GM21526 (cell line): ENCODE data around the gene FHAD1.
"Not testable (repeated sequence)": the region's sequence is repeated elsewhere in the genome, so short reads cannot be mapped to it uniquely, and the experiment has no call there.

Experiments
- ATAC-seq: cut with Tn5 transposase; IDR thresholded peaks from one replicate; pipeline ENCODE4 v1.9.1; 2021; ENCODE audit warnings: moderate library complexity; ENCODE audit not compliant: unreplicated experiment, low FRiP score

The FHAD1 gene

DNA sequence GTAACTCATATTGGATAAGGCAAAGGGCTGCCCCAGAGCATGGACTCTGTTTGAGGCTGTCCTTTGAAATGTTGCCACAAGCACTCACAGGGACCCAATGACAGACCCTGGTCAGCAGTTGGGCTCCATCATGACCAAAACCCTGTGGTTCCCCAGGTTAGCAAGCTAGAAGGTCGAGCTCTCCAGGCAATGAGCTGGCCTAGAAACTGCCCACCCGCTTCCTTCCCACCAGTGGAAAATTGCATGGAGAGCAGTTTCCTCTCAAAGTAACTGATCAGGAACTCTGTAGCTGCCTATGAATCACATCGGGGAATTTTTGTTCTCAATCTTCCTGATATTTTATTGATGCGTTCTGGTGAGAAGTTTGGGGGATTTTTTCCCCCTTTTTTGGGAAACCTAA, 52.8 kb downstream of the FHAD1 start:
- ATAC-seq = no peak

DNA sequence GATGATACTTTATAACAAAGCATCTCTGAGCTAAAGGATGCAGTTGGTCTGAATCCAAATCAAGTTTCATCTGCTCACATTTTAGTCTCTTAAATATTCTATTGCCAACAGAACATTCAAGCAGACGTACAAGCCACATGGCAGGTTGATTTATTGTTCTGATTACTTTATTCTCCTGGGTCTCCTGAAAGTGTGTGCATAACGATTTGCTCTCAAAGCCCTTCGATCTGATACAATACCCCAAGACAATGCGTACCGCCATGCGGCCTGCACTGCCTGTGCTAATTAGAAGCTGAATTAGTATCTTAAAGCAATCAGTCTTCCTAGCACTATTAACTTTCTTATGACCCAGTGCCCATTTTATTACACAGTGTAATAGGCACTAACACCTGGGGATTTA, 56.9 kb downstream of the FHAD1 start:
- no peak for ATAC-seq

GRCh38 chr1:15304708-15305467, 57.9 kb downstream of the FHAD1 start:
- no peak for ATAC-seq

DNA sequence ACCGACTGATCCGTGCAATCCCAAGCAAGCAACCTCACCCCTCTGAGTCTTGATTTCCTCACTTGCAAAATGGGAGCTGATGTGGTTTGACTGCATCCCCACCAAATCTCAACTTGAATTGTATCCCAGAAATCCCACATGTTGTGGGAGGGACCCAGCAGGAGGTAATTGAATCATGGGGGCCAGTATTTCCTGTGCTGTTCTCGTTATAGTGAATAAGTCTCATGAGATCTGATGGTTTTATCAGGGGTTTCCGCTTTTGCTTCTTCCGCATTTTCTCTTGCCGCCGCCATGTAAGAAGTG, 58.4 kb downstream of the FHAD1 start:
- ATAC-seq = no peak

- ATAC-seq = not testable (repeated sequence)
Observed at GRCh38 chr1:15306352-15306751, 59.3 kb downstream of the FHAD1 start.

- ATAC-seq = no peak
Observed at GRCh38 chr1:15308135-15308534, 61.1 kb downstream of the FHAD1 start.

- no peak for ATAC-seq
Observed at GRCh38 chr1:15308621-15309027, 61.6 kb downstream of the FHAD1 start.

- ATAC-seq = no peak
Observed at GRCh38 chr1:15309687-15310086, 62.7 kb downstream of the FHAD1 start.

GRCh38 chr1:15310544-15310943, 63.5 kb downstream of the FHAD1 start:
- no peak for ATAC-seq

DNA sequence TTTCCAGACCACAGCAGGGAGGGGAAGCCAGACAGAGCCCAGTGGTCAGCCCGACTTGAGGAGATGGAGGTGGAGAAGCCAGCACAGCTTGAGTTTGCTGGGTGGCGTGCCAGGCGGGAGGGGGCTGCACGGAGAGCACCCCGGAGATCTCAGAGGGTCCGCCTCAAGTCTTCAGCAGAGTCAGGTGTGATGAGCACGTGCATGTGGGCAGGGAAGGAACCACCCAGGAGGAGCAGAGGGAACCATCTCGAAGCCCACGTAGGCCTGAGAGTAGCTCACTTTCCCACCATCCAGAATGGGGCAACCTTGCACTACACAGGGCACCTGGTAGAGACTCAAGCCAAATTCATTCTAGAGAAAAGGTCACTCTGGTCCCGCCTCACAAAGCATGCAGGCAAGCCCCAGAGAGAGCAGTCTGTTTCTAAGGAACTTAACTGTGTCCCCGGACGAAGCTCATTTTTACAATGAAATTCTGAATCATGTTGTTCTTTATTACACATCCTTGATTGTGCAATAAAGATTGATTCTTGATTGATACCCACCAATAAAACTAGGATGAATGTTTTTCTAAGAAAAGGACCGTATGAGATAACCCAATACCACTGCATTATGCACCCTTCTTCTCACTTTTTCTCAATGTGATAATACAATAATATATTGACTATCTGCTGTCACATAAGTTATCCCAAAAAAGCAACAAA, 64.2 kb downstream of the FHAD1 start:
- ATAC-seq = no peak

DNA sequence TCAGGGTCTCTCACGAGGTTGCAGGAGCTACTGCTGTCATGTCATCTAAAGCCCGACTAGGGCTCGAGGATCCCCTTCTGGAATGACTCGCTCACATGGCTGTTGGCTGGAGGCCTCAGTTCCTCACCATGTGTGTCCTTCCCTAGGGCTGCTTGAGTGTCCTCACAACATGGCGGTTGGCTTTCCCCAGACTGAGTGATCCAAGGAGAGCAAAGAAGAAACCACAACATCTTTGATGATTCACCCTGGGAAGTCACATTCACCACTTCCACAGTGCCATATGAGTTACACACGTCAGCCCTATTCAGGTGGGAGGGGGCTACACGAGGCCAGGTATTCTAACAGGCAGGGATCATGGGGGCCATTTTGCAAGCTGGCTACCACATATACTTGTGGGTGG, 64.9 kb downstream of the FHAD1 start:
- no peak for ATAC-seq

DNA sequence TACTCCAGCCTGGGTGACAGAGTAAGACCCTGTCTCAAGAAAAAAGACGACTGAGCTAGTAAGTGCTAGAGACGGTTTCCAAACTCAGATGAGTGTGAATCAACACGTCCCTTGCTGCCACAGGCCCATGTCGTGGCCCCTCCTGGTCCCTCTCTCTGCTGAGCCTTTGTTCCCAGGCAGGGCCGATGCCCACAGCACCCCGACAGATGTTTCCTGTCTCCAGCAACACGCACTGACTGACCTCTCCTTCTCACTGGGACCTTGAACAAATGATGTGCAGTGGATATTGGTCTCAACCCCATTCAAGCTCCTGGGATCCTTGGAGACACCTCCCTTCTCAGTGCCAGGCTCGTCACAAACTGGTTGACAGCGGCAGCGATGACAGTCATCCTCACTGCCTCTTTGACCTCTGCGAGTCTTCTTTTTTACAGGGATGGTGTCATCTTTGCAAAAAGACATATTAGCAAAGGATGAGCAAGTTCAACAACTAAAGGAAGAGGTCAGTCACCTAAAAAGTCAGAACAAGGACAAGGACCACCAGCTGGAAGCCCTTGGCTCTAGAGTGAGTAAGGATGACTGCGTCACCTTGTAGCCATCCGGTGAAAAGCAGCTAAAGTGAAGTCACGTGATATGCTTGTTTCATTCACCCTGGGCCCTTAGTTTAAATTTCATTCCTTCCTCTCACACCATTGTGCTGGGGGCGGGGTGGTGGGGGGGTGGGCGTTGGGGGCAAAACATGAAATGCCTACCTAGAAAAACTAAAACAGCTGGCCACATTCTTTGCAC, 65.8 kb downstream of the FHAD1 start:
- ATAC-seq = no peak

- no peak for ATAC-seq
Observed at GRCh38 chr1:15314328-15315281, 67.6 kb downstream of the FHAD1 start.

GRCh38 chr1:15315815-15316214, 68.8 kb downstream of the FHAD1 start:
- no peak for ATAC-seq

- no peak for ATAC-seq
Observed at GRCh38 chr1:15316510-15316909, 69.5 kb downstream of the FHAD1 start.

GRCh38 chr1:15320267-15320666, 73.2 kb downstream of the FHAD1 start:
- no peak for ATAC-seq

GRCh38 chr1:15321601-15322000, 74.6 kb downstream of the FHAD1 start:
- no peak for ATAC-seq

- ATAC-seq = no peak
Observed at GRCh38 chr1:15322648-15323350, 75.8 kb downstream of the FHAD1 start.

DNA sequence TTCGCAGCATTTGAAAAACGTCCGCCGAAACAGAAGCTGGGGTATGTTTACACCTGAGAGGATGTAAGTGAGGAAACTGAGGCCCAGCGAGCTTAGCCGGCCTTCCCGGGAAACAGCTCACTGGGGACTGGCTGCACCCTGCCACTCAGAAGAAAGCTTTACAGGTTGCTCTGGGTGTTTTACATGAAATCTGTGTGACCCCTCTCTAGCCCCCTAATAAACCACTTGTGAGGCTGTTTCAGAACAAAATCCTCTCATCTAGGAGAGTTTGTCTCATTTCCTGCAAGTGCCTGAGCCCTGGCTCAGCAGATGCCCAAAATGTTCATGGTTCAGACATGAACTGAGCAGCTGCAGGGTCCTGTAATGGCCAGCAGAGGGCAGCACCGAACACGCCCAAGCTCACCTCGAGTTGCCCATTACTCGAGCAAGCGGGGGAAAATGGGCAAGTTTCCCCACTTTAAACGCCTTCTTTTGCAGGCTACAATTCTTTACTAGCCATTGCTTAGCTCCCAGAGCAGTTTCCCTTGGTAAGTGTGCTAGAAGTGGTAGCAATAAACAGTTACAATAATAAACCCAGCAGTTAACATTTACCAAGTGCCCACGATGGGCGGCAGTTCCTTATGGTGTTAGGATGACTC, 76.4 kb downstream of the FHAD1 start:
- ATAC-seq = no peak
